Smooth muscle cell (in vitro differentiated cells): ENCODE results near the gene NAT14. TPM values are rescaled to one million over a fixed set of nuclear protein-coding genes. Genes with fewer than 3 reads are reported as not detected.

Experiments used
- DNase-seq: peaks from one replicate; lab custom pipeline; 2025; ENCODE audit not compliant: unreplicated experiment; lab: John Stamatoyannopoulos, UW
- H2AFZ ChIP-seq: fragments of 200-600 bp; sonication (generic); 2 replicates; pipeline ENCODE4 v1.6.0; 2016; ENCODE audit warnings: antibody characterized with exemption, low read depth, mild to moderate bottlenecking
- H3F3A ChIP-seq: fragments of 200-600 bp; sonication (generic); 2 replicates; pipeline ENCODE4 v1.6.0; 2017; ENCODE audit warnings: antibody characterized with exemption, low read depth
- H3K27ac ChIP-seq: fragments of 200-600 bp; sonication (generic); 2 replicates; pipeline ENCODE4 v1.5.1; 2016; ENCODE audit warnings: low read depth, mild to moderate bottlenecking
- H3K27me3 ChIP-seq: fragments of 200-600 bp; sonication (generic); 2 replicates; pipeline ENCODE4 v1.6.1; 2016; ENCODE audit warnings: low read depth, mild to moderate bottlenecking
- H3K36me3 ChIP-seq: fragments of 200-600 bp; sonication (generic); 2 replicates; pipeline ENCODE4 v1.5.1; 2016; ENCODE audit warnings: low read depth
- H3K4me1 ChIP-seq: fragments of 200-600 bp; sonication (generic); 2 replicates; pipeline ENCODE4 v1.5.1; 2016; ENCODE audit warnings: low read depth
- H3K4me2 ChIP-seq: fragments of 200-600 bp; sonication (generic); 2 replicates; pipeline ENCODE4 v1.6.0; 2016; ENCODE audit warnings: mild to moderate bottlenecking
- H3K4me3 ChIP-seq: fragments of 200-600 bp; sonication (generic); 2 replicates; pipeline ENCODE4 v1.5.1; 2016; ENCODE audit warnings: mild to moderate bottlenecking
- H3K79me2 ChIP-seq: fragments of 200-600 bp; sonication (generic); 2 replicates; pipeline ENCODE4 v1.6.0; 2016; ENCODE audit warnings: low read depth, mild to moderate bottlenecking
- H3K9ac ChIP-seq: fragments of 200-600 bp; sonication (generic); 2 replicates; pipeline ENCODE4 v1.6.0; 2016; ENCODE audit warnings: low read depth
- H3K9me3 ChIP-seq: fragments of 200-600 bp; sonication (generic); replicated peaks from 2 replicates; pipeline ENCODE4 v1.5.1; 2016; ENCODE audit warnings: low read depth
- H4K20me1 ChIP-seq: fragments of 200-600 bp; sonication (generic); 2 replicates; pipeline ENCODE4 v1.6.0; 2016; ENCODE audit warnings: low read depth
- WGBS: methylation state at CpG from one replicate; pipeline ENCODE4 v1.1.7; 2016; ENCODE audit warnings: low lambda C conversion rate; 5-methylcytosine and 5-hydroxymethylcytosine counted together
- polyA plus RNA-seq: library from polyadenylated mRNA; unstranded; fragments of >200 nt; fragmentation: Nextera tagmentation; extraction: Ambion mirVana; gene quantifications from 2 replicates; pipeline ENCODE4 v1.2.1, GENCODE V29; 2016
- total RNA-seq: library from RNA; depleted of rRNA; stranded (reverse); fragments of >200 nt; gene quantifications from 2 replicates; pipeline ENCODE4 v1.2.3, GENCODE V29; 2014
- TF ChIP-seq, protein P1 (sequence below): fragments of 200-600 bp; sonication (generic); IDR thresholded peaks from 2 replicates; pipeline ENCODE4 v1.5.1; 2017; ENCODE audit warnings: borderline replicate concordance, mild to moderate bottlenecking, antibody characterized with exemption; ENCODE audit not compliant: insufficient read depth, poor library complexity, severe bottlenecking

The NAT14 gene
- total and polyA plus RNA-seq, 2 experiments from 2014 or later, result 14.3 to 67.5 TPM

DNA sequence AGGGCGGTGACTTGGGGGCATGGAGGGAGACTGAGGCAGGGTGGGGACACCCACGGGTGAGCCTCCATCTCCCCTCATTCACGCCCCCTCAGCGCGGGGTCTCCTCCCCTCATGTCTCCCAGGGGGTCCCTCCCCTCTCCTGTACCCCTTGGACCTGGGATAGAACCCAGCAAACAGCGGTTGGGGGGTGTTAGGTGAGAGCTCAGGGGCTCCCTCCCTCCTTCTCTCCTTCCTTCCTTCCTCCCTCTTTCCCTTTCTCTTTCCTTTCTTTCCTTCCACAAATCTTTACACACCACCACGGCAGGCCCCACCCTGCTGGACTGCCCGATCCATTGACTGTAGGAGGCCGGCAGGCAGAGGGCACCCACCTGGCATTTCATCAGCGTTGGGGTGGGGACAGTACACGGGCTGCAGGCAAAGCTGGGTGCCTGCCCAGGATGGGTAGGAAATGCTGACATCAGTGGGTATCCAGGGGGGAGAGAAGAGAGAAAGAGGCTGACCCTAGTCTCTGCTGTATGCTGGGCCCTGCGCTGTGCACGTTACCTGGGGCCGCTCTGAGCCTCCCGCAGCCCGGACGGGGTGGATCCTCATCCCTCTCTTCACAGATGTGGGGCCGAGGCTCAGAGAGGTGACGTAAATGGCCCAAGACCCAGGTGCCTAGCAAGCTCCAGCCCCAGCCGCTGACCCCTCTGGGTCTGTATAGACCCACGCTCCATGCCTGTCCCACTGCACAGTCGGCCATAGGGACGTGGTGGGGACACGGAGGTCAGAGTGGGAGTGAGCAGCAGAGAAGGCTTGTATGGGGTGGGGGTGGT is 6.8 kb downstream of the NAT14 start:
- WGBS, result 89% methylated on average over 18 of the region's 24 CpGs
- H3K79me2 ChIP-seq, result no peaks in the 10 kb centered on the region
- H3K27ac ChIP-seq, result no peak overlapping the region
- H3K9ac ChIP-seq, result no peak overlapping the region
- H3K36me3 ChIP-seq, result no peaks in the 10 kb centered on the region
- peaks cover 17% of the 10 kb centered on the region for H3K4me1 ChIP-seq
- TF ChIP-seq, protein P1, sequence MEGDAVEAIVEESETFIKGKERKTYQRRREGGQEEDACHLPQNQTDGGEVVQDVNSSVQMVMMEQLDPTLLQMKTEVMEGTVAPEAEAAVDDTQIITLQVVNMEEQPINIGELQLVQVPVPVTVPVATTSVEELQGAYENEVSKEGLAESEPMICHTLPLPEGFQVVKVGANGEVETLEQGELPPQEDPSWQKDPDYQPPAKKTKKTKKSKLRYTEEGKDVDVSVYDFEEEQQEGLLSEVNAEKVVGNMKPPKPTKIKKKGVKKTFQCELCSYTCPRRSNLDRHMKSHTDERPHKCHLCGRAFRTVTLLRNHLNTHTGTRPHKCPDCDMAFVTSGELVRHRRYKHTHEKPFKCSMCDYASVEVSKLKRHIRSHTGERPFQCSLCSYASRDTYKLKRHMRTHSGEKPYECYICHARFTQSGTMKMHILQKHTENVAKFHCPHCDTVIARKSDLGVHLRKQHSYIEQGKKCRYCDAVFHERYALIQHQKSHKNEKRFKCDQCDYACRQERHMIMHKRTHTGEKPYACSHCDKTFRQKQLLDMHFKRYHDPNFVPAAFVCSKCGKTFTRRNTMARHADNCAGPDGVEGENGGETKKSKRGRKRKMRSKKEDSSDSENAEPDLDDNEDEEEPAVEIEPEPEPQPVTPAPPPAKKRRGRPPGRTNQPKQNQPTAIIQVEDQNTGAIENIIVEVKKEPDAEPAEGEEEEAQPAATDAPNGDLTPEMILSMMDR, result no peak
- no peaks in the 10 kb centered on the region for H3F3A ChIP-seq
- H4K20me1 ChIP-seq, result no peaks in the 10 kb centered on the region
- no peak for DNase-seq
- H3K4me2 ChIP-seq, result no peak overlapping the region
- no peaks in the 10 kb centered on the region for H3K27me3 ChIP-seq
- no peak overlapping the region for H2AFZ ChIP-seq
- no peak overlapping the region for H3K4me3 ChIP-seq
- H3K9me3 ChIP-seq, result no peaks in the 10 kb centered on the region

DNA sequence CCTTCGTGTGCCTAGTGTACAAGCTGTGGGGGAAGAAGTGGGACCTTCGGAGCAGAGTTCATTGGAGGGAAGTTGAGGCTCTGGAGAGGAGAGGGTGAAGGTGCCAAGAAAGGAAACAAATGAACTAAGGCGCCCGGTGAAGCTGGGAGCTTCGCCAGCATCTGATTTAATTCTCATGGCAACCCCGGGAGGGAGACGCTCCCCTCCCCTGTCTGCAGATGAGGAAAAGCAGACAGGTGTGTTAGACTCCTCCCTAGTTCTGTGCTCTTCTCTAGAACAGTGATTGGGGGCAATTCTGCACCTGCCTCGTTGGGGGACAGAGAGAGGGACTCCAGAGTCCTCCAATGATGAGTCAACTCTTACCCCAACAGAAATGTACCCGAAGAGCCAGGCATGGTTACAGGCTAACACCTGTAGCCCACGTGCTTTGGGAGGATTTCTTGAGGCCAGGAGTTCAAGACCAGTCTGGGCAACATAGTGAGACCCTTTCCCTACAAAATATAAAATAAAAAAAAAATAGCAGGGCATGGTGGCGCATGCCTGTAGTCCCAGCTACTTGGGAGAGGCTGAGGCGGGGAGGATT is 7.5 kb downstream of the NAT14 start:
- Histone ChIP-seq H2AFZ (no peak overlapping the region), H3K36me3 (no peaks in the 10 kb centered on the region), H3K9ac (no peak overlapping the region), H3K4me1 (peaks cover 10% of the 10 kb centered on the region), H3F3A (no peaks in the 10 kb centered on the region), H3K27me3 (no peaks in the 10 kb centered on the region), H3K9me3 (no peaks in the 10 kb centered on the region), H4K20me1 (no peaks in the 10 kb centered on the region), H3K27ac (no peak overlapping the region), H3K79me2 (no peaks in the 10 kb centered on the region), H3K4me2 (no peak overlapping the region), H3K4me3 (no peak overlapping the region)
- WGBS, result 79% methylated on average over 12 of the region's 12 CpGs
- no peak for DNase-seq
- TF ChIP-seq, protein P1, result no peak

DNA sequence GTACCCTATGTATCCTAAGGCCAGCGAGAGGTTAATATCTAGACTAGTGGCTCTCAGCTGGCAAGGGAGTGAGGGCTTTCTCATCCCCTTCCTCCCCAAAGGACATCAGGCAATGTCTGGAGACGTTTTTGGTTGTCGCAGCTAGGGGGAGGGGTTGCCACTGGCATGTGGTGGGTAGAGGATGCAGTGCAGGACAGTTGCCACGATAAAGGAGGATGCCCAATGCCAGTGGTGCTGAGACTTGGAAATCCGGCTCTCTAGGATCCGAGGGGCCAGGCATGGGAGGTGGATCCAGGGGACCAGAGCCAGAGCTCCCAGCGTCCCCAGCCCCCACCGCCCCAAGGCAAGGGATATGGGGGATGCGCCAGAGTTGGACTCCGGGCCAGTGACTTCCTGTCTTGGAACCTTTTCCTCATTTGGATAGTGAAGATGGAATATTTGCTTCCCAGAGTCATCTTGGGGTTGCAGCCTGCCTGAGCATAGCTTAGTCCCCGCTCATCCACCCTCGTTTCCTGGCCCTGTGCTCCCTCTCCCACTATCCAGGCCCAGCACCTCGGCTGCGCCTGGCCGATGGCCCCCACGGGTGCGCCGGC is 8.2 kb downstream of the NAT14 start:
- H3K9me3 ChIP-seq, result no peaks in the 10 kb centered on the region
- no peaks in the 10 kb centered on the region for H3F3A ChIP-seq
- H2AFZ ChIP-seq, result no peak overlapping the region
- H3K4me1 ChIP-seq, result peaks cover 4% of the 10 kb centered on the region
- no peak for DNase-seq
- no peak overlapping the region for H3K27ac ChIP-seq
- H4K20me1 ChIP-seq, result no peaks in the 10 kb centered on the region
- WGBS, result 75% methylated on average over 18 of the region's 18 CpGs
- no peak overlapping the region for H3K4me2 ChIP-seq
- TF ChIP-seq, protein P1, result no peak
- no peak overlapping the region for H3K4me3 ChIP-seq
- H3K79me2 ChIP-seq, result no peaks in the 10 kb centered on the region
- H3K36me3 ChIP-seq, result no peaks in the 10 kb centered on the region
- no peak overlapping the region for H3K9ac ChIP-seq
- H3K27me3 ChIP-seq, result no peaks in the 10 kb centered on the region
